ENCODE measurements around the gene CTNNBL1. TPM values are rescaled to one million over a fixed set of nuclear protein-coding genes. Genes with fewer than 3 reads are reported as not detected.

Gene CTNNBL1
- total RNA-seq, 1 experiment from 2014 or later = 45.2 TPM

DNA sequence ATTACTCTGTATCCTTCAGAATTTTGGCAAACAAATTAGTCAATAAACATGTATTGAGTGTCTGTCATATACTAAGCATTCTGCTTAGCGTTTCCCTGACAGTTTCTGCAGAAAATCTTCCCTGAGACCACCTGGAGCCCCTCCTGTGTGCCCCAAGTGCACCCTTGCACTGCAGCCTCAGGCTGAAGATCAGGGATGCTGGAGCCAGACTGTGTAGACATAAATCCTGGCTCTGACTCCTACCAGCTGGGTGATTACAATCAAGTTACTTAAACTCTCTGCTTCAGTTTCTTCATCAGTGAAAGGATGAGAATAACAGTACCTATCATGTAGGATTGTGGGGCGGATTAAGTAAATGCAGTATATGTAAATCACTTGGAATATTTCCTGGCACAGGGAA lies 155.7 kb downstream of the CTNNBL1 start:
- no peak overlapping the region for H3K4me3 Mint-ChIP-seq (ENCODE audit: unreplicated experiment)
- no TSS peak for BruUV-seq (replicated peaks)
- H3K27me3 Mint-ChIP-seq (ENCODE audit: insufficient read depth, unreplicated experiment) = no peaks in the 10 kb centered on the region
- H3K36me3 Mint-ChIP-seq (ENCODE audit: insufficient read depth, unreplicated experiment) = peaks cover 17% of the 10 kb centered on the region
- no peaks in the 10 kb centered on the region for H3K9me3 Mint-ChIP-seq (ENCODE audit: unreplicated experiment)
- intact Hi-C loops (cut with micrococcal nuclease) = no loop called here
- no peak for DNase-seq (ENCODE audit: unreplicated experiment)
- POLR2A ChIA-PET = no interaction called here
- CTCF ChIA-PET = interaction anchor here (1.7 kb wide), 1 partner anchor 13 kb away, joined by 4 read pairs; no protein-coding TSS in a partner anchor
- no peaks in the 10 kb centered on the region for H3K4me1 Mint-ChIP-seq (ENCODE audit: insufficient read depth, unreplicated experiment)
- no peak overlapping the region for H3K27ac Mint-ChIP-seq (ENCODE audit: low read depth, unreplicated experiment)
- TF ChIP-seq, protein P1, sequence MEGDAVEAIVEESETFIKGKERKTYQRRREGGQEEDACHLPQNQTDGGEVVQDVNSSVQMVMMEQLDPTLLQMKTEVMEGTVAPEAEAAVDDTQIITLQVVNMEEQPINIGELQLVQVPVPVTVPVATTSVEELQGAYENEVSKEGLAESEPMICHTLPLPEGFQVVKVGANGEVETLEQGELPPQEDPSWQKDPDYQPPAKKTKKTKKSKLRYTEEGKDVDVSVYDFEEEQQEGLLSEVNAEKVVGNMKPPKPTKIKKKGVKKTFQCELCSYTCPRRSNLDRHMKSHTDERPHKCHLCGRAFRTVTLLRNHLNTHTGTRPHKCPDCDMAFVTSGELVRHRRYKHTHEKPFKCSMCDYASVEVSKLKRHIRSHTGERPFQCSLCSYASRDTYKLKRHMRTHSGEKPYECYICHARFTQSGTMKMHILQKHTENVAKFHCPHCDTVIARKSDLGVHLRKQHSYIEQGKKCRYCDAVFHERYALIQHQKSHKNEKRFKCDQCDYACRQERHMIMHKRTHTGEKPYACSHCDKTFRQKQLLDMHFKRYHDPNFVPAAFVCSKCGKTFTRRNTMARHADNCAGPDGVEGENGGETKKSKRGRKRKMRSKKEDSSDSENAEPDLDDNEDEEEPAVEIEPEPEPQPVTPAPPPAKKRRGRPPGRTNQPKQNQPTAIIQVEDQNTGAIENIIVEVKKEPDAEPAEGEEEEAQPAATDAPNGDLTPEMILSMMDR (IDR thresholded peaks at IDR 0.05; ENCODE audit: unreplicated experiment) = no peak

- peaks cover 17% of the 10 kb centered on the region for H3K36me3 Mint-ChIP-seq (ENCODE audit: insufficient read depth, unreplicated experiment)
- BruUV-seq (replicated peaks) = no TSS peak
- H3K4me1 Mint-ChIP-seq (ENCODE audit: insufficient read depth, unreplicated experiment) = no peaks in the 10 kb centered on the region
- no peak overlapping the region for H3K27ac Mint-ChIP-seq (ENCODE audit: low read depth, unreplicated experiment)
- TF ChIP-seq, protein P1 (IDR thresholded peaks at IDR 0.05; ENCODE audit: unreplicated experiment) = no peak
- intact Hi-C loops (cut with micrococcal nuclease) = no loop called here
- POLR2A ChIA-PET = interaction anchor here (0.6 to 1.2 kb wide), 4 partner anchors 20 to 285 kb away, joined by 3 read pairs; no protein-coding TSS in a partner anchor
- no peak for DNase-seq (ENCODE audit: unreplicated experiment)
- H3K27me3 Mint-ChIP-seq (ENCODE audit: insufficient read depth, unreplicated experiment) = no peaks in the 10 kb centered on the region
- H3K9me3 Mint-ChIP-seq (ENCODE audit: unreplicated experiment) = no peaks in the 10 kb centered on the region
- CTCF ChIA-PET = interaction anchor here (1.7 kb wide), 1 partner anchor 14 kb away, joined by 4 read pairs; no protein-coding TSS in a partner anchor
- no peak overlapping the region for H3K4me3 Mint-ChIP-seq (ENCODE audit: unreplicated experiment)
Observed at GRCh38 chr20:37850036-37850592, 156.3 kb downstream of the CTNNBL1 start.

DNA sequence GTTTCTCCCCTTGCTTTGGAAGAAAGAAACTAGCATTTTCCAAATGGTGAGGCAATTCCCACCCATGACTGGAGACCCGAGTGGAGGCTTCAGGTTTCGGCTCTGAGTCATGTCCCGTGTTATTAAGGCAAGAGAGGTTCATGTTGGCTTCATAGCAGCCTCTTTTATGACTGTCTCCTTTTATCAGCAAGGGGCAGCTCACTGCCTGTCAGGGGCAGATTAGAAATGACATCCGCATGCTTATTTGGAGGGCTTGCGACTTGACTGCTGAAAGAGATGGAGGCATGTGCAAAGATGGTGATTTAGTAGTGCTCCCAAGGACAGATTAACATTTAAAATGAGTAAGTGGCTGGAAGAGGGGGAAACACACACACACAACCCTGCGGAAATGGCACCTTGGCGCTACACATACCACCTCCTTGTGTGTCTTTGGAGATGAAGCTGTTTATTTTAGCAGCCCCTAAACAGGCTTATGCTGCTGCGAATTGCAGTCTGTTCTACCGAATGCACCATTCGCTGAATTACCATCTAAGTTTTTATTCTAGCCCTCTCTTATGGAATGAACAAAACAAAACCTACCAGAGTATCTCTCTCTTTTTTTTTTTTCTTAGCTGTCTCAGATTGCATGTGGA lies 157.0 kb downstream of the CTNNBL1 start:
- H3K27ac Mint-ChIP-seq (ENCODE audit: low read depth, unreplicated experiment) = no peak overlapping the region
- intact Hi-C loops (cut with micrococcal nuclease) = no loop called here
- TF ChIP-seq, protein P1 (IDR thresholded peaks at IDR 0.05; ENCODE audit: unreplicated experiment) = no peak

DNA sequence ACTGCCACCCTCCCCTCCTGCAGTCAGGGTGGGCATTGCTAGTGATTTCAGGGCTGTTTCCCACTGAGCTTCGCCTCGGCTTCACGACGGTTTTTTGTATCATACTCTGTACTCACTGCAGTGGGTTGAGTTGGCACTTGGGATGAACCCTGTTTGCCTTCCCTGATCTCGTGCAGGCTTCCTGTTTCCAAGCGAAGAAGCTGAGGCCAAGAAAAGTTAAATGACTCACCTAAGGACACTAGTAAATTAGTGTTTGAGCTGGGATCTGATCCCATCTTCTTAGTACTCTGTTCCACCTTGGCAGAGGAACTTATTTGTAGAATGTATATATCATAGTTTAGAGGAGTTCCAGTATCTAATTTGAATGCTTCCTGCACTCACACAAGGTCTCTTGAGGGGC lies 158.8 kb downstream of the CTNNBL1 start:
- TF ChIP-seq, protein P1 (IDR thresholded peaks at IDR 0.05; ENCODE audit: unreplicated experiment) = no peak
- intact Hi-C loops (cut with micrococcal nuclease) = no loop called here
- no peak for DNase-seq (ENCODE audit: unreplicated experiment)
- Mint-ChIP-seq H3K36me3 (ENCODE audit: insufficient read depth, unreplicated experiment) (peaks cover 17% of the 10 kb centered on the region), H3K27me3 (ENCODE audit: insufficient read depth, unreplicated experiment) (no peaks in the 10 kb centered on the region), H3K27ac (ENCODE audit: low read depth, unreplicated experiment) (no peak overlapping the region), H3K4me3 (ENCODE audit: unreplicated experiment) (no peak overlapping the region), H3K4me1 (ENCODE audit: insufficient read depth, unreplicated experiment) (no peaks in the 10 kb centered on the region), H3K9me3 (ENCODE audit: unreplicated experiment) (no peaks in the 10 kb centered on the region)
- BruUV-seq (replicated peaks) = no TSS peak
- ChIA-PET CTCF (interaction anchor here (0.5 to 1.1 kb wide), 3 partner anchors 117 to 288 kb away, joined by 3 read pairs; no protein-coding TSS in a partner anchor), POLR2A (no interaction called here)

More for the DNA sequence above, 157.0 kb downstream of the CTNNBL1 start:
- no peaks in the 10 kb centered on the region for H3K9me3 Mint-ChIP-seq (ENCODE audit: unreplicated experiment)
- peaks cover 22% of the 10 kb centered on the region for H3K36me3 Mint-ChIP-seq (ENCODE audit: insufficient read depth, unreplicated experiment)
- ChIA-PET CTCF (interaction anchor here (0.6 to 1.7 kb wide), 4 partner anchors 15 to 1595 kb away, joined by 3 to 5 read pairs (median 4); no protein-coding TSS in a partner anchor), POLR2A (interaction anchor here (0.6 to 1.2 kb wide), 4 partner anchors 14 to 285 kb away, joined by 3 read pairs; no protein-coding TSS in a partner anchor)
- BruUV-seq (replicated peaks) = no TSS peak
- no peaks in the 10 kb centered on the region for H3K4me1 Mint-ChIP-seq (ENCODE audit: insufficient read depth, unreplicated experiment)
- no peak overlapping the region for H3K4me3 Mint-ChIP-seq (ENCODE audit: unreplicated experiment)
- DNase-seq (ENCODE audit: unreplicated experiment) = no peak
- no peaks in the 10 kb centered on the region for H3K27me3 Mint-ChIP-seq (ENCODE audit: insufficient read depth, unreplicated experiment)
